Activated CD8-positive, alpha-beta memory T cell treated with anti-CD3 and anti-CD28 coated beads, Interleukin-2, amount 50 U/mL, for 1 hour (primary cell): Measurements from ENCODE around the gene MTA1.

Experiments used
- DNase-seq: peaks from one replicate; pipeline ENCODE4 v3.0.0-alpha.2; 2020; ENCODE audit errors: extremely low read depth

MTA1 gene

GRCh38 chr14:105476831-105477659, 57.4 kb downstream of the MTA1 start:
- no peak for DNase-seq

GRCh38 chr14:105477660-105478397, 58.2 kb downstream of the MTA1 start:
- DNase-seq: no peak

GRCh38 chr14:105478398-105479251, 59.0 kb downstream of the MTA1 start:
- no peak for DNase-seq

GRCh38 chr14:105479431-105480158, 60.0 kb downstream of the MTA1 start:
- no peak for DNase-seq

DNA sequence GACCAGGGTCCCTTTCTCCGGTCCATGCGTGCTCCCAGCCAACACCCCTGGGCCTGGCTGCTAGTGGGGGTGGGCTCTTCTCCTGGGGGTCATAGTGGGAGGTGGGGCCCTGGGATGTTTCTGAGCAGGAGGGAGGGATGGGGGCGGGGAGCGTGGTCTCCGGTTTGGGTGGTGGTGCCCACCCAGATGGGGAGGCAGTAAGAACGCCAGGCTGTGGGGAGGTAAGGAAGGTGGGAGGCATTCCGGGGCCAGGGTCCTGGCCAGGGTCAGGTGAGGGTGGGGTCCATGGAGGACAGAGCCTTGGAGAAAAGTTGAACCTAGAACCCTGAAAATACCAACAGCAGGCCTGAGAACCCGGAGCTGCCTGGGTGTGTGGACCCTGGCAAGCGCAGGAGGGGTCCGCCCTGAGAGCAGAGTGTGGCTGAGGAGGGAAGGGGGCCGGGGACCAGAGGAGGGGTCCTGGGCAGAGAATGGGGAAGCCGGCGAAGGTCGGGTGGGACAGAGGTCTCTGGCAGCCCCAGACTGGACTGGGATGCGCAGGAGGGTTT, 60.6 kb downstream of the MTA1 start:
- no peak for DNase-seq

DNA sequence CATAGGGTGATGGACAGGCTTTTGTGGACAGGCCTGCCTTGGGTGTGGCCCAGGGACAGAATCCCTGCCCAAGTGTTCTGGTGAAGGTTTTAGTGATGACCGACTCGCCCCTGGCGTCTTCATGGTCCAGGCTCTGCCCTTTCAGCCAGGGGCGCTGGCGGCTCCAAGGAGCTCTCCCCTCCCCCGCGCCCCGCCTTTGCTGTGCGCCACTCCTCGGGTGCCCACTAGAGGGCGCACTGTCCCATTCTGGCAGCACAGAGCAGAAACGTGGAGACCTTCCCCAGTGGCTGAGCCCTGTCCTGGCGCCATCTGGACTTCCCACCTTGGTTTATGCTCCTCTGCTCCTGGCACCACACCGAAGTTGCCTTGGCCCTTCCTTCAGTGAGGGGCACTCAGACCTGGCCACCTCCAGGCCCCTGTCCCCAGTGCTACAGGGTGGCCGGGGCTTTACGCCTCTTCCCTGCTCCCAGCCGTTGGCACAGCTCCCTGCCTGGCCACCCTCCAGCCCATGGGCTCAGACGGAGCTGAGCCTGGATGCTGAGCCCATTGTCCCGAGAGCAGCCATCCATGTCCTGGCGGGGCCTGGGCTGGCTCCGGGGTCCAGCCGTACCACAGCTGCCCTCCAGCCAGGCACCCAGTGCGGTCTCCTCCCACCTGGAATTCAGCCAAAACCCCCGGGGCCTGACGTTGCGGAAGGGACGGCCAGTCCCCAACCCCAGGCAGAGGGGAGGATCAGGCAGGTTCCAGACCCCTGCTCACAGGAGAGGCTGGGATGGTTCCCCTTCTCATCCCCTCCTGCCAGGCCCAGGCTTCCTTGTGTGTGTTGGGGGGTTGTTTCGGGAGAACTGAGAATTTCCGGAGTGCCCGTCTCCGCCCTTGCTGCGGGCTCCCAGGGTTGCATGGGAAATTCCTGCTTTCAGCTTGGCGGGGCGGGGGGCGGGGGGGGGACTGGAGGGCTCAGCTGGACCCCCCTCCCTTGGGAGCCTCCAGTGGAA, 61.5 kb downstream of the MTA1 start:
- DNase-seq: peak; percentile 80

DNA sequence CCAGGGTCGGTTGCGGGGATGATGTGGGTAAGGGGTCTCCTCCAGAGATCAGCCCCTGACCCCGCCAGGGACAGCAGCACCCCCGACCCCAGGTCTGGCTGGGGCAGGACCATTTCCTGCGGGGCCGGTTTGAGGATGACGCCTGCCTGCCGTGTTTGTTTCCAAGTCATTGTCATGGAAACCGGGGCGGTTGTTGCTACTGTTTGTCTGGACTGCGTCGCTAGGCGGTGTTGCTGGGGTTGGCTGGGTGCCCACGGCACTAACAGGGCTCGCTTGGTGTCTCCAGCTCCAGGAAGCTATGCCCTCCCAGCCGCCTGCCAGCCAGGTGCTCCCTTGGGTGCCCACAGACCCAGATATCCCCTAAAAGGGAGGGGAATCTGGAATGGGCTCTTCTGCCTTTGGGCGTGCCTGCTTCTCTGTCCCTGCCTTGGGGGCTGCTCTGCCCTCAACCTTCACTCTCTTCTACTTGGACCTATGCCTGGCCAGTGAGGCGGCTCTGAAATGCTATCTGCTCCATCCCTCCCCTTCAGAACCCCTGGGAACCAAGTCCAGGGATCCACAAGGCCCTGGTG, 62.3 kb downstream of the MTA1 start:
- peak; percentile 99 for DNase-seq

DNA sequence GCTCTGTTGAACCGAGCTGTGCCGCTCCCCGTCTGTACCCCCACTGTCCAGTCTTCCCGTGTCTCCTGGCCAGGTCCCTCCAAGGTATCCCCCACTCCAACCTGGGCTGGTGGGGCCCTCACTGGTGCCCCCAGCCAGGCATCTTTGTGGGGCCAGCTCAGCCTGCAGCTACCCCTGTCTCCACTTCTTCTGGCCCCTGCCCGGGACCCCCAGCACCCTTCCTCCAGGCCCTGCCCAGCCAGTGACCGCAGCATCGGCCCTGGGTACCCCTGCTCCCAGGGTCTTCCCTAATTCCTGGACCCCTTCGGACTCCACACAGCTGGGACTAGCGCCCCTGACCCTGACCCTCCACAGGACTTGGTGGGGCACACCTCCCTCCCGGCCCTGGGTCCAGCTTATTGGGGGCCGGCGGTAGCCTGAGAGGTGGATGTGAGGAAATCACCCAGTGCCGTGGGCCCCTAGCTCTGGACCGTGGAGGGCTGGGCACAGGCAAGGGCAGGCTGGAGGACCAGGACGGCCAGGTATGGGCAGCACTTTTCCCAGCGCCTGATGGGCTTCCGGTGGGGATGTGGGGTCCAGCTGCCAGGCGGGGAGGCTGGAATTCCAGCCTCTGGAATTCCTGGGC, 63.0 kb downstream of the MTA1 start:
- no peak for DNase-seq

- DNase-seq: no peak
Measured at GRCh38 chr14:105483300-105484068, 63.9 kb downstream of the MTA1 start.

DNA sequence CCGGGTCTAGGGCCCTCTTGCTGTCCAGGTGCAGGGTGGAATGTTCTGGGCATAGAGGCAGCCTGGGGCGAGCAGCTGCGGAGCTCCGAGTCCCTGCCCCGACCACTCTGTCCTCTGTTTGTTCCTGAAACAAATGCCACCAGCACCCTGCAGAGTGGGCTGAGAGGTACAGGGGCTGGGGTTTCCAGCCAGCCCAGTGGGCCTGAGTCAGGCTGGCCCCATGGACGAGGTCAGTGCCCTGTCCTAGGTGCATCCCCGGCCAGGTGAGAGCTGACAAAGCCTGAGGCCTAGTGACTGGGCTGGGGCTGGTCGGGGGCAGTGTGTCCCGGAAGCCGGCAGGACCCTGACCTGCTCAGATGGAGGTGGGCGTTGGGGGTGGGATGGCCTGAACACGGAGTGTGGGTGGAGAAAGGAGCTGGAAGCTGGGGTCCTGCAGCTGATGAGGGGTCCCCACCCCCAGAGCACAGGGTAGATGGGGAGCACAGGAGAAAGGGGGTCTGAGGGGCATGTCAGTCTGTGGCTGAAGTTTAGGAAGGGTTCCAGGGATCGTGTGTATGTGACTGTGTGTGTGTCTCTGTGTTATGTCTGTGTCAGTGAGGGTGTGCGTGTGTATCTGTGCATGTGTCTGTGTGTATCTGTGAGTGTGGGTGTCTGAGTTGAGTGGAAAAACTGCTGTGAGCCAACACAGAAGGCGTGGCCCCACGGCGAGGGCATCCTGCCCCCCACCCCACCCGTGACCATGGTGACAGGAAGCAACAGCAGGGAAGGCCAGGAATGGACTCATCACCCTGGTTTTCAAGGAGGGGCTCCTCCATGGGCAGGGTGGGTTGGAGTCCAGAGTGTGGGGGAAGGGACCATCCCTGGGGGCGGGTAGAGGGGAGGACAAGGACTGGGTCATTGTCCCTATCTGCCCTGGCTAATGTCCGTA, 64.7 kb downstream of the MTA1 start:
- peak; percentile 61 for DNase-seq

DNA sequence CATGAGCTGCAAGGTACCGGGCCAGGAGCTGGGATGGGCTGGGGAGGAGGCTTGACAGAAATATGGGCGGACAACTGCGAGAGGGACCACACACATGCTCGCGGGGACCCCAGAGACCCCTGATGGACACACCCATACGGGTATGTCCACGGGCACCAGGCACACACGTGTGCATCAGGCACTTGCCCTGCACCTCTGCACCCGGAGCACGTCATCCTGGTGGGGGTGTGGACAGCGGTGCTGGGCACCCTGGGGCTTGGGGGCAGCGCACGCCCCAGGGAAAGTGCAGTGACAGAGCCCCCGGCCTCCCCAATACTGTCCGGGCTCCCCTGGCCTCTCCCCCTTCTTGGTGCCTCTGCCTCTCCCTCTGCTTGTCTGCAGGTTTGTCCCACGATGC, 65.4 kb downstream of the MTA1 start:
- no peak for DNase-seq

DNA sequence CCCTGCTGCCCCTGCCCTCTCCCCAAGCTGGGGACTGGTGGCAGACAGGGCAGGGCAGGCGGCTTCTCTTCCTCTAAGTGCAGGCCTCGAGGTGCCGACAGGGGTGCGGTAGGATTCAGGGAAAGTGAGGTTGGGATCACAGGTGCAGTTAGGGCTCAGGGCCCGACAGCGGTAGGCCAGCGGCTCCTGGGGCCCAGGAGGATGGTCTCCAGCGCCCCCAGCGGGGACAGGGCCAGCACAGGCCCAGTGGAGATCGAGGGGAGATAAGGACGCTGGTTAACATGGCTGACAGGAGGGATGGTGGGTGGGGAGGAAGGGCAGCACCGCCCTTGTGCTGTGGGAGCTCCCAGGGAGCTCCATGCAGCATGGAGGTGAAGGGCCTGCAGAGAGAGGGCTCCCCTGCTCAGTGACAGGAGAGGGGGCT, 66.1 kb downstream of the MTA1 start:
- no peak for DNase-seq

GRCh38 chr14:105486163-105486973, 66.7 kb downstream of the MTA1 start, which contains the start of gene CRIP1:
TSS of gene CRIP1 (plus strand) at chr14:105486886. CDS start at chr14:105487260, 374 bp downstream.
- no peak for DNase-seq

DNA sequence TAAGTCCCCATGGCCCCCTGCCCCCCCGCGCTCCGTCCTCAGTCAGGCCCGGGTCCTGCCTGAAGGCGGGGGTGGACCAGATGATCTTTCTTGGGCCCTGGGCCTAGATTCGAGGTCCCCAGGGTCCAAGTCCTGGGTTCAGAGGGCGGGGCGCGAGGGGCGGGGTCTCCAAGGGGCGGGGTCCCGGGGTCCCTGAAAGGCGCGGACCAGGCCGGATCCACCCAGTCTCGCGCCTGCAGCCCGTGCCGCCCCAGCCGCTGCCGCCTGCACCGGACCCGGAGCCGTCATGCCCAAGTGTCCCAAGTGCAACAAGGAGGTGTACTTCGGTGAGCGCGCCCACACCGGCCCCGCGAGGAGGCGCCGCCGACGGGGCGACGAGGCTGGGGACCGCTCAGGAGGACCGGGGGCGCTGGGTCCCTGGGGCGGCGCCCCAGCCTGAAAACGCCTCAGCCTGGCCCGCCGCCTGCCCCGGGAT, 67.4 kb downstream of the MTA1 start:
- no peak for DNase-seq

- no peak for DNase-seq
Measured at GRCh38 chr14:105487449-105487985, 67.9 kb downstream of the MTA1 start.
